ENCODE data around the gene CLDN3. TPM values are rescaled to one million over a fixed set of nuclear protein-coding genes. Genes with fewer than 3 reads are reported as not detected.
"Not testable (repeated sequence)": the region's sequence is repeated elsewhere in the genome, so short reads cannot be mapped to it uniquely, and the experiment has no call there.

Gene CLDN3
- total RNA-seq, result 0.07 TPM in 1 of 2 replicates, not detected in the other

- no peak for DNase-seq (ENCODE audit: low read depth, low spot score)
These were observed at the start of gene CLDN3 for GRCh38 chr7:73770002-73770859. TSS of gene CLDN3 (minus strand) at chr7:73770270. CDS start at chr7:73770049, 221 bp downstream.

- DNase-seq (ENCODE audit: low read depth, low spot score), result no peak
These were observed 47.1 kb upstream of the CLDN3 start for GRCh38 chr7:73817121-73817520.

- no peak for DNase-seq (ENCODE audit: low read depth, low spot score)
These were observed 45.4 kb upstream of the CLDN3 start for GRCh38 chr7:73815436-73815835.

- DNase-seq (ENCODE audit: low read depth, low spot score), result no peak
These were observed 42.9 kb upstream of the CLDN3 start for GRCh38 chr7:73812996-73813395.

- peak; percentile 24 for DNase-seq (ENCODE audit: low read depth, low spot score)
These were observed 41.7 kb upstream of the CLDN3 start for GRCh38 chr7:73811760-73812168.

- no peak for DNase-seq (ENCODE audit: low read depth, low spot score)
These were observed 40.9 kb upstream of the CLDN3 start for GRCh38 chr7:73810998-73811360.

GRCh38 chr7:73809467-73809951 is 39.4 kb upstream of the CLDN3 start:
- no peak for DNase-seq (ENCODE audit: low read depth, low spot score)

GRCh38 chr7:73802459-73802858 is 32.4 kb upstream of the CLDN3 start:
- DNase-seq (ENCODE audit: low read depth, low spot score), result no peak

- DNase-seq (ENCODE audit: low read depth, low spot score), result no peak
These were observed 31.5 kb upstream of the CLDN3 start for GRCh38 chr7:73801577-73801976.

- no peak for DNase-seq (ENCODE audit: low read depth, low spot score)
These were observed 29.4 kb upstream of the CLDN3 start for GRCh38 chr7:73799282-73800141.

- DNase-seq (ENCODE audit: low read depth, low spot score), result not testable (repeated sequence)
These were observed 27.1 kb upstream of the CLDN3 start for GRCh38 chr7:73797176-73797575.

GRCh38 chr7:73796656-73797055 is 26.6 kb upstream of the CLDN3 start:
- DNase-seq (ENCODE audit: low read depth, low spot score), result not testable (repeated sequence)

GRCh38 chr7:73795188-73795587 is 25.1 kb upstream of the CLDN3 start:
- DNase-seq (ENCODE audit: low read depth, low spot score), result not testable (repeated sequence)

GRCh38 chr7:73791170-73791690 is 21.2 kb upstream of the CLDN3 start:
- not testable (repeated sequence) for DNase-seq (ENCODE audit: low read depth, low spot score)

- no peak for DNase-seq (ENCODE audit: low read depth, low spot score)
These were observed 19.0 kb upstream of the CLDN3 start for GRCh38 chr7:73789051-73789450.

- DNase-seq (ENCODE audit: low read depth, low spot score), result not testable (repeated sequence)
These were observed 17.6 kb upstream of the CLDN3 start for GRCh38 chr7:73787786-73788048.

- no peak for DNase-seq (ENCODE audit: low read depth, low spot score)
These were observed 16.5 kb upstream of the CLDN3 start for GRCh38 chr7:73786588-73786987.

GRCh38 chr7:73779517-73779916 is 9.4 kb upstream of the CLDN3 start:
- no peak for DNase-seq (ENCODE audit: low read depth, low spot score)

- no peak for DNase-seq (ENCODE audit: low read depth, low spot score)
These were observed 8.8 kb upstream of the CLDN3 start for GRCh38 chr7:73778801-73779389.

GRCh38 chr7:73774923-73775322 is 4.9 kb upstream of the CLDN3 start:
- no peak for DNase-seq (ENCODE audit: low read depth, low spot score)

GRCh38 chr7:73773700-73774517 is 3.8 kb upstream of the CLDN3 start:
- peak; percentile 8 for DNase-seq (ENCODE audit: low read depth, low spot score)
